Measurements from ENCODE around the gene AHRR. TPM values are rescaled to one million over a fixed set of nuclear protein-coding genes. Genes with fewer than 3 reads are reported as not detected.
A peak's percentile ranks its signal among the peaks of the same experiment; 100 is the strongest.

The AHRR gene
- total and polyA plus RNA-seq, 9 donors = 1.4 to 6.9 (median 2.8) TPM

GRCh38 chr5:311963-312362, 9.6 kb upstream of the AHRR start:
- Histone ChIP-seq H3K9me3 (replicated peaks; ENCODE audit: control insufficient read depth, low read depth, low read length) (no peaks in the 10 kb centered on the region), H3K36me3 (ENCODE audit: control insufficient read depth, insufficient read depth, low read length) (peaks cover 57% of the 10 kb centered on the region), H3K4me1 (ENCODE audit: control insufficient read depth, insufficient read depth, low read length) (peaks cover 4% of the 10 kb centered on the region), H3K27ac (ENCODE audit: low read length) (no peak overlapping the region), H3K4me3 (ENCODE audit: low read length) (no peak overlapping the region), H3K27me3 (ENCODE audit: control insufficient read depth, insufficient read depth, low read length) (no peaks in the 10 kb centered on the region)
- no peak for DNase-seq
- WGBS (ENCODE audit: insufficient coverage) = 90% methylated on average over 8 of the region's 8 CpGs

GRCh38 chr5:312845-313244, 8.7 kb upstream of the AHRR start:
- peaks cover 50% of the 10 kb centered on the region for H3K36me3 ChIP-seq (ENCODE audit: control insufficient read depth, insufficient read depth, low read length)
- H3K4me3 ChIP-seq (ENCODE audit: low read length) = no peak overlapping the region
- peaks cover 8% of the 10 kb centered on the region for H3K4me1 ChIP-seq (ENCODE audit: control insufficient read depth, insufficient read depth, low read length)
- no peak overlapping the region for H3K27ac ChIP-seq (ENCODE audit: low read length)
- DNase-seq = peak; percentile 66
- H3K9me3 ChIP-seq (replicated peaks; ENCODE audit: control insufficient read depth, low read depth, low read length) = no peaks in the 10 kb centered on the region
- H3K27me3 ChIP-seq (ENCODE audit: control insufficient read depth, insufficient read depth, low read length) = no peaks in the 10 kb centered on the region
- WGBS (ENCODE audit: insufficient coverage) = 60% methylated on average over 1 of the region's 12 CpGs

DNA sequence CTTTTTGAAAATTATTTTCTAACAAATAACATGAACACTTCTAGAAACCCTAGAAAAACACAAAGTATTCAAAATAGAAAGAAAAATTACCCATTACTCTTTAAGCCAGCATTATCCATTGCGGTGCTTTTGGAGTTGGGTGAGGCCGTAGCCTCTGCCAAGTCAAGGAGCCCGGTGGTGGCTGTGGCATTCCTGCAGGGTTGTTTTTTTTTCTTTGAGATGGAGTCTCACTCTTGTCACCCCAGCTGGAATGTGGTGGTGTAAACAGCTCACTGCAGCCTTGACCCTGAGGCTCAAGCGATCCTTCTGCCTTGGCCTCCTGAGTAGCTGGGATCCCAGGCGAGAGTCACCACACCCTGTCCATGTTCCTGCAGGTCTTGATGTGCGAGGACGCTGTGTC, 8.2 kb upstream of the AHRR start:
- H3K36me3 ChIP-seq (ENCODE audit: control insufficient read depth, insufficient read depth, low read length) = peaks cover 47% of the 10 kb centered on the region
- WGBS (ENCODE audit: insufficient coverage) = 96% methylated on average over 4 of the region's 7 CpGs
- no peaks in the 10 kb centered on the region for H3K9me3 ChIP-seq (replicated peaks; ENCODE audit: control insufficient read depth, low read depth, low read length)
- DNase-seq = no peak
- no peak overlapping the region for H3K27ac ChIP-seq (ENCODE audit: low read length)
- peaks cover 5% of the 10 kb centered on the region for H3K4me1 ChIP-seq (ENCODE audit: control insufficient read depth, insufficient read depth, low read length)
- H3K27me3 ChIP-seq (ENCODE audit: control insufficient read depth, insufficient read depth, low read length) = peaks cover under 1% of the 10 kb centered on the region
- H3K4me3 ChIP-seq (ENCODE audit: low read length) = no peak overlapping the region

DNA sequence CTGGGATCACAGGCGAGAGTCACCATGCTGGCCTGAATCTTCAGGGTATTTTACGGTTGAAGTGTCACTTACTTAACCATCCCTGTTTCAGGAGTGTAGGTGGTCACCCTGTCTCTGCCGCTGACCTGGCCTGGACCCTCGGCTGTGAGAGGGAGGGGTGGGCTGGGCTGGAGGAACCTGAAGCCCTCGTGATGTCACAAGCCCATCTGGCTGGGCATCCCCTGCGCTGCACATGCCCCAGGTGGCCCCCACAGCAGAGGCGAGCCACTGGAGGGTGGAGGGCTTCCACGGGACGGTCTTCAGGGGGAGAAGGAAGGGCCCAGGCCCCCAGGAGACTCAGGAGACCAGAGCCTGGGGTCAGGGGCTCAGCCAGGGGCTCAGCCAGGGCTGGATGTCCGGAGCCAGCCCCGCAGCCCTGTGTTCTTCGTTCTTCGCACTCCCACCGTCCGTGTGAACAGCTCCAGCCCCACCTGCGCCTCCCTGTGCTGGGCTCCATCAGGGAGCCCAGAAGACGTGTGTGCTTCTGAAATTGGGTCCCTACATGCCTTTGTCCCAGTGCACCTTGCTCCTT, 7.6 kb upstream of the AHRR start:
- 83% methylated on average over 16 of the region's 17 CpGs for WGBS (ENCODE audit: insufficient coverage)
- H3K4me3 ChIP-seq (ENCODE audit: low read length) = no peak overlapping the region
- peaks cover 7% of the 10 kb centered on the region for H3K27me3 ChIP-seq (ENCODE audit: control insufficient read depth, insufficient read depth, low read length)
- peaks cover 4% of the 10 kb centered on the region for H3K4me1 ChIP-seq (ENCODE audit: control insufficient read depth, insufficient read depth, low read length)
- H3K36me3 ChIP-seq (ENCODE audit: control insufficient read depth, insufficient read depth, low read length) = peaks cover 45% of the 10 kb centered on the region
- H3K27ac ChIP-seq (ENCODE audit: low read length) = no peak overlapping the region
- no peaks in the 10 kb centered on the region for H3K9me3 ChIP-seq (replicated peaks; ENCODE audit: control insufficient read depth, low read depth, low read length)
- DNase-seq = no peak

DNA sequence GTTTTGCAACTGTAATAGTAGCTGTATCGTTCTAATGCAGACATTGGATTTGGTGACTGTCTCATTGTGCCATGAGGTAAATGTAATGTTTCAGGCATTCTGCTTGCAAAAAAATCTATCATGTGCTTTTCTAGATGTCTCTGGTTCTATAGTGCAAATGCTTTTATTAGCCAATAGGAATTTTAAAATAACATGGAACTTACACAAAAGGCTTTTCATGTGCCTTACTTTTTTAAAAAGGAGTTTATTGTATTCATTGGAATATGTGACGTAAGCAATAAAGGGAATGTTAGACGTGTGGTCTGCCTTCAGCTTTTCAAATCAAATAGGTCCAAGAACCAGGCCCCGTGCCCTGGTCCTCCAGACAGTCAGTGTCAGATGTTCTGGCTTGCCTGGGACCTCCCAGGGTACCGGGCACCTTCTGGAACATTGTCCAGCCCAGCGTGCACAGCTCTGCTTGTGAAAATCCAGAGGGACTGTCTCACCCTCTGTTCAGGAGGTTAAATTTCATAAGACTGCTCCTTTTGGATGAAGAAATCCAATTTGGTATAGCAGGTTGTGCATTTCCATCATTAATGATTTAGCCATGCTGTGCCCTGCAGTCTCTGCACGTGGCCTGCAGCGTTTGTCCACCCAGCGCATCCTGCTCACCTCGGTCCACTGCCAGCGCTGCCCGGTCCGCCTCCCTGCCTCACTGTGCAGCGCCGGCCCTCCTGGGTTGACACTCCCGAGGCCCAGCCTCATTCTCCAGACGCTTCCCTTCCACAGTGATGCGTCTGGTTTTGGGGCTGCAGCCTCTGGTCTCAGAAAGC, 6.6 kb upstream of the AHRR start:
- 79% methylated on average over 17 of the region's 18 CpGs for WGBS (ENCODE audit: insufficient coverage)

DNA sequence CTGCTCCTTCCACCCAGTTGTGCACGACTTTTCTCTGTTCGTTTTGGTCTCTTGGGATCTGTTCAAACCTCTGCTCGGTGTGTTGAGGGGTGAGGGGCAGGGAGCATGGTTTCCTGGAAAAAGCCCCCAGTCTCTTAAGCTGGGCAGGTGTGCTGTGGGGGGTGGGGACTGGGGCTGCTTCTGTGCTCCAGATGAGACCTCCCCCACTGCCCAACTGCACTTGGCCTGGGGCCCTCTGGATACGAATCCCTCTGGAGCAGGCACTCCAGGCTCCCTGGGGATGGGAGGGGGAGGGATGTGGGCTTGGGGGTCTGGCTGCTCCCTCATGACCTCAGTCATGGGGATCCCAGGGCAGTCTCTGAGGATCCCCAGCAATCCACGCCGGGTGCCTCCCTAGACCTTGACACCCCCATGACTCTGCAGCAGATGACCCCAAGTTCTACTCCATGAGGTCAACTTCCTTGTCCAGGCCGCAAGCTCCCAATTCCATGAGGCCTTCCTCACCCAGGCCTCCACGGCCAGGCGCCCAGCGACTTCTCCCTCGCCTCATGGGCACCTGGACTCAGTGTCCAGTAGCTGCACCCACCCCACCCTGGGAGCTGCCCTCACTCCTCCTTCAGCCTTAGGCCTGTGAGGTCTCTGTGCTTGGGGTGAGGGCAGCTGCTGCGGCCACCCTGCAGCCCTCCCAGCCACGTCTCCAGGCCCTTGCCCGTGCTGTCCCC, 5.9 kb upstream of the AHRR start:
- H3K27me3 ChIP-seq (ENCODE audit: control insufficient read depth, insufficient read depth, low read length) = peaks cover 24% of the 10 kb centered on the region
- H3K36me3 ChIP-seq (ENCODE audit: control insufficient read depth, insufficient read depth, low read length) = peaks cover 37% of the 10 kb centered on the region
- WGBS (ENCODE audit: insufficient coverage) = 95% methylated on average over 10 of the region's 14 CpGs
- DNase-seq = no peak
- no peak overlapping the region for H3K4me3 ChIP-seq (ENCODE audit: low read length)
- no peaks in the 10 kb centered on the region for H3K9me3 ChIP-seq (replicated peaks; ENCODE audit: control insufficient read depth, low read depth, low read length)
- peaks cover 6% of the 10 kb centered on the region for H3K4me1 ChIP-seq (ENCODE audit: control insufficient read depth, insufficient read depth, low read length)
- no peak overlapping the region for H3K27ac ChIP-seq (ENCODE audit: low read length)

More for the DNA sequence above, 6.6 kb upstream of the AHRR start:
- DNase-seq = no peak
- H3K27ac ChIP-seq (ENCODE audit: low read length) = no peak overlapping the region
- H3K36me3 ChIP-seq (ENCODE audit: control insufficient read depth, insufficient read depth, low read length) = peaks cover 44% of the 10 kb centered on the region
- peaks cover 4% of the 10 kb centered on the region for H3K4me1 ChIP-seq (ENCODE audit: control insufficient read depth, insufficient read depth, low read length)
- H3K27me3 ChIP-seq (ENCODE audit: control insufficient read depth, insufficient read depth, low read length) = peaks cover 17% of the 10 kb centered on the region
- no peak overlapping the region for H3K4me3 ChIP-seq (ENCODE audit: low read length)
- no peaks in the 10 kb centered on the region for H3K9me3 ChIP-seq (replicated peaks; ENCODE audit: control insufficient read depth, low read depth, low read length)

DNA sequence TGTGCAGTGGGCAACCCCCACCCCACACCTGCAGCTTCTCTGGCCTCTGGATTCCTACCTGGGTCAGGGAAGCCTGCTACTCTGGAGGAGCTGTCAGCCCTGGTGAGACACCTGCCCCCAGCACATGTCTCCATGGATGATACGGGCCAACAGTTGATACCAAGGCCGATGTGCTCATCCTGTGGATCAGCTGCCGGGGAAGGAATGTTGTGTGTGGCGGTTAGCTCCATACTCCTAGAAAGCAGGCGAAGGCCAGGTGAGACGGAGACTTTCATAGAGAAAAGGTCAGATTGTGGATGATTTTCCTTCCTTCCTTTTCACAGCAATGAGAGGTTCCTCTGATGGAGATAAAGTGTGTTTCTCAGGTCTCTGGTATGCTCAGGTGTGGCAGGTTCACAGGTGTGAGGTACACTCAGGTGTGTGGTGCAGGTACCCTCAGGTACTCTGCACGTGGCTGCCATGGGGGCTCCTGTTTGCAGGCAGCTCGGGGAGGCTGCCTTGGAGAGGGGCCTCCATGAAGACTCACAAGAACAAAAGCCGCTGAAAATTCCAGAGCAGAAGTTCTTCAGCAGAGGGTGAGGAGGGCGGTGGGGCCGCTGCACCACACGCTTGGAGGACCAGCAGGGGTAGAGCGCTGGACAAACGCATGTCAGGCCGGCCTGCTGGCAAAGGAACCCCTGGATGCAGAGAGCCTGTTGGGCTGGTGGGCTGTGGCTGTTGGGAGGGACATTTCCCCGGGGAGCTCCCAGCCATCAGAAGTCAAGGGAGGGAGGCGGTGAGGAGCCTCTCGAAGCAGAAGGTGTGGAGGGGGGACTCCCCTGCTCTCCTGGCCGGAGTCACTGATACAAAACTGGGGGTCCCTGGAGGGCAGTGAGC, 5.1 kb upstream of the AHRR start:
- H3K9me3 ChIP-seq (replicated peaks; ENCODE audit: control insufficient read depth, low read depth, low read length) = no peaks in the 10 kb centered on the region
- H3K4me1 ChIP-seq (ENCODE audit: control insufficient read depth, insufficient read depth, low read length) = peaks cover 12% of the 10 kb centered on the region
- no peak for DNase-seq
- no peak overlapping the region for H3K27ac ChIP-seq (ENCODE audit: low read length)
- WGBS (ENCODE audit: insufficient coverage) = 85% methylated on average over 16 of the region's 19 CpGs
- peaks cover 37% of the 10 kb centered on the region for H3K36me3 ChIP-seq (ENCODE audit: control insufficient read depth, insufficient read depth, low read length)
- peaks cover 32% of the 10 kb centered on the region for H3K27me3 ChIP-seq (ENCODE audit: control insufficient read depth, insufficient read depth, low read length)
- H3K4me3 ChIP-seq (ENCODE audit: low read length) = no peak overlapping the region

DNA sequence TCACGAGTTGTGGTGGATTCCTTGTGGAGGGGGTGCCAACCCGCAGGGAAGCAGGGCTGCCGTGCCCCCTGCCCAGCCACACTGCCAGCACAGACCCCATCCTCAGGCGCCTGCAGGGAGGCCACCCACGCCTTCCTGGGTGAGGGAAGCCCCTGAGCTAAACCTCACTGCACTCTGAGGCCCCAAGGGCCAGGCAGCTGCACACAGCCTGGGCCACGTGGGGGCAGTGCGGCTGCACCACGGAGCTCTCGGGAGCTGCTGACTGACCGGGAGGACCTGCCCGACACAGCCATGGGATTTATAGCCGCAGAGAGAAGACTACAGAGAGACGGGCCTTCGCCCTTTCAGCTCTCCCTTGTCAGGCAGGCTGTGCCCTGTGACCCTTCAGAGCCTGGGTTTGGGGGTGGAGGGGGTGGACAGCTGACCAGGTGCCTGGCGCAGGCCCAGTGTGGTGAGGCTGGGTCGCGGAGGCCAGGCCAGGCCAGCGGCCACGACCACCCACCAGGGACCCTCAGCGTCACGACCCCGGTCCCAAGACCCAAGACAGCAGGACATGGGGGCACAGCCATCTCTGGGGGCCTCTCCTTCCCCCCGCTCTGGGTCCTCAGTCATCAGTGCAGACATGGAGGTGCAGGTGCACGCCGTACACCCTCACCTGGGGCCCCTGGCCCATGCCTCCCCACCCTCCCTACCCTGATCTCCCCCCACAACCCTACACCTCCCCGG, 4.3 kb upstream of the AHRR start:
- no peak overlapping the region for H3K4me3 ChIP-seq (ENCODE audit: low read length)
- H3K27me3 ChIP-seq (ENCODE audit: control insufficient read depth, insufficient read depth, low read length) = peaks cover 38% of the 10 kb centered on the region
- DNase-seq = peak; percentile 61
- peaks cover 34% of the 10 kb centered on the region for H3K36me3 ChIP-seq (ENCODE audit: control insufficient read depth, insufficient read depth, low read length)
- no peak overlapping the region for H3K27ac ChIP-seq (ENCODE audit: low read length)
- H3K9me3 ChIP-seq (replicated peaks; ENCODE audit: control insufficient read depth, low read depth, low read length) = no peaks in the 10 kb centered on the region
- peaks cover 14% of the 10 kb centered on the region for H3K4me1 ChIP-seq (ENCODE audit: control insufficient read depth, insufficient read depth, low read length)
- WGBS (ENCODE audit: insufficient coverage) = 30% methylated on average over 21 of the region's 26 CpGs

DNA sequence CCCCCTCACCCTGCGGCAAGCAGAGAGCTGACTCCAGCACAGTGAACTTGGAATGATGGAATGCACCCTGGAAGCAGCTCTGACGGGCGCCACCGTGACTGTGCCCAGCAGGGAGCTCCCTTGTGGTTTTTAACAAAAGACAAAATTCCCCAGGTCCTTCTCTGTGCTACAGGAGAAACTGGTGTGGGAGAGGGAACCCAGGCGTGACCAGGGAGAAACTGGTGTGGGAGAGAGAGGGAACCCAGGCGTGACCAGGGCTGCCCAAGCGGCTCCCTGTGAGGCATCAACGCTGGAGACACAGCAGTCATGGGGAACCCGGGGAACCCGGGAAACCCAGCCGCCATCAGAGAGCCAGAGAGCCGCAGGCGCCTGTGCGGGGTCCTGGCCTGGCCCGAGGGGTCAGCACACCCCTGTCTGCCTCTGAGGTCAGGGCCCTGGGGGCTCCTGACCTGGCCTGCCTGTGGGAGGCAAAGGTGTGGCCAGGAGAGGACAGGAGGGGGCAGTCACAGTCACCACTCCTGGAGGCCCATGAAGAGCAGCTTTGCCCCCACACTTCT, 3.1 kb upstream of the AHRR start:
- Histone ChIP-seq H3K9me3 (replicated peaks; ENCODE audit: control insufficient read depth, low read depth, low read length) (no peaks in the 10 kb centered on the region), H3K27ac (ENCODE audit: low read length) (no peak overlapping the region), H3K27me3 (ENCODE audit: control insufficient read depth, insufficient read depth, low read length) (peaks cover 49% of the 10 kb centered on the region), H3K4me1 (ENCODE audit: control insufficient read depth, insufficient read depth, low read length) (peaks cover 17% of the 10 kb centered on the region), H3K36me3 (ENCODE audit: control insufficient read depth, insufficient read depth, low read length) (peaks cover 29% of the 10 kb centered on the region), H3K4me3 (ENCODE audit: low read length) (no peak overlapping the region)
- no peak for DNase-seq
- 33% methylated on average over 11 of the region's 15 CpGs for WGBS (ENCODE audit: insufficient coverage)

Measured in muscle of leg (tissue), 11 donors.